Ovary (tissue), 3 donors: ENCODE results near the gene SDCCAG8.

Experiments
- CTCF ChIP-seq, 3 donors: fragments of 450-650 bp in 2 of 3; fragments of 200-600 bp in 1 of 3; IDR thresholded peaks; one replicate each; pipeline versions ENCODE4 v1.5.1 to v1.8.0; 2016 to 2022; ENCODE audit warnings: antibody characterized with exemption in 3 of 3, mild to moderate bottlenecking in 1 of 3
- EP300 ChIP-seq: sonication (generic); formaldehyde crosslinking; IDR thresholded peaks from one replicate; pipeline ENCODE4 v1.6.1; 2017; ENCODE audit warnings: antibody characterized with exemption
- POLR2A ChIP-seq: fragments of 450-650 bp; IDR thresholded peaks from one replicate; pipeline ENCODE4 v1.6.1; 2017; ENCODE audit warnings: antibody characterized with exemption, mild to moderate bottlenecking, moderate library complexity
- donor health status: DM: no; HTN: no; CAD: no.

- TF ChIP-seq CTCF (IDR thresholded peaks at IDR 0.05) (no peak), POLR2A (no peak), EP300 (no peak)
These were observed 214.7 kb downstream of the SDCCAG8 start for GRCh38 chr1:243470502-243470901.
